H1 (cell line): ENCODE data around the gene RBMS2. TPM values are rescaled to one million over a fixed set of nuclear protein-coding genes. Genes with fewer than 3 reads are reported as not detected.

Experiments used
- CTCF ChIA-PET: fragments of 300-600 bp; sonication (Branson Sonifier 250); formaldehyde crosslinking; loops from one replicate; lab custom pipeline; 2021; ENCODE audit not compliant: partially characterized antibody; lab: Charles Lee
- POLR2A ChIA-PET: fragments of 300-600 bp; sonication (Branson Sonifier 250); formaldehyde crosslinking; loops from one replicate; lab custom pipeline; 2021; ENCODE audit warnings: inconsistent platforms; ENCODE audit not compliant: partially characterized antibody; lab: Charles Lee
- DNase-seq, 2 experiments: peaks; one replicate each; pipeline versions ENCODE4 v3.0.0 to v3.0.0-alpha.2; 2010 to 2022; ENCODE audit warnings: low spot score in 2 of 2, low read depth in 1 of 2, mixed read lengths in 1 of 2
- FAIRE-seq: peaks from 2 replicates; lab custom pipeline; 2011; peaks lifted over from hg19 to GRCh38; lab: Jason Lieb, UNC
- H2AFZ ChIP-seq: 2 replicates; pipeline ENCODE4 v1.8.1; 2012; ENCODE audit warnings: low read length, inconsistent platforms
- H2AK5ac ChIP-seq: 2 replicates; pipeline ENCODE4 v1.6.1; 2013; ENCODE audit warnings: low read depth, low read length
- H2BK120ac ChIP-seq: replicated peaks from 2 replicates; pipeline ENCODE3; 2013; ENCODE audit warnings: low read depth, low read length, inconsistent platforms
- H2BK12ac ChIP-seq: 2 replicates; pipeline ENCODE4 v1.6.1; 2013; ENCODE audit warnings: low read depth, low read length
- H2BK15ac ChIP-seq: 2 replicates; pipeline ENCODE4 v1.6.1; 2013; ENCODE audit warnings: low read length
- H2BK20ac ChIP-seq: 2 replicates; pipeline ENCODE4 v1.6.1; 2013; ENCODE audit warnings: low read length
- H2BK5ac ChIP-seq: 2 replicates; pipeline ENCODE4 v1.6.1; 2013; ENCODE audit warnings: low read depth, low read length
- H3K14ac ChIP-seq: 2 replicates; pipeline ENCODE4 v1.6.1; 2013; ENCODE audit warnings: inconsistent platforms; ENCODE audit not compliant: insufficient read length
- H3K18ac ChIP-seq: 2 replicates; pipeline ENCODE4 v1.6.1; 2013; ENCODE audit warnings: low read length; ENCODE audit errors: extremely low read depth
- H3K23ac ChIP-seq: 2 replicates; pipeline ENCODE4 v1.6.1; 2013; ENCODE audit warnings: inconsistent platforms; ENCODE audit not compliant: insufficient read length
- H3K23me2 ChIP-seq: 2 replicates; pipeline ENCODE4 v1.6.1; 2013; ENCODE audit warnings: low read depth, low read length
- H3K27ac ChIP-seq: 2 replicates; pipeline ENCODE4 v1.6.1; 2011; ENCODE audit warnings: low read depth, low read length, inconsistent platforms
- H3K27me3 ChIP-seq, 4 experiments: replicated peaks in 1 of 4; 1 replicate in 1 of 4; 2 replicates in 3 of 4; pipeline versions ENCODE4 v1.6.1 to v1.8.1; 2011 to 2013; ENCODE audit warnings: low read length in 3 of 4, mild to moderate bottlenecking in 3 of 4, inconsistent platforms in 2 of 4, mixed read lengths in 2 of 4, moderate library complexity in 1 of 4; ENCODE audit not compliant: control insufficient read depth in 3 of 4, insufficient read depth in 3 of 4; ENCODE audit errors: extremely low read depth in 1 of 4
- H3K36me3 ChIP-seq, 4 experiments: 2 replicates each; pipeline versions ENCODE4 v1.6.1 to v1.8.1; 2011 to 2013; ENCODE audit warnings: mild to moderate bottlenecking in 4 of 4, low read length in 3 of 4, moderate library complexity in 2 of 4, control low read depth in 1 of 4, inconsistent platforms in 1 of 4; ENCODE audit not compliant: insufficient read depth in 4 of 4, control insufficient read depth in 2 of 4
- H3K4ac ChIP-seq: replicated peaks from 2 replicates; pipeline ENCODE3; 2013; ENCODE audit warnings: low read length, low read depth, mixed read lengths, inconsistent platforms; ENCODE audit not compliant: insufficient read length
- H3K4me1 ChIP-seq, 4 experiments: replicated peaks in 1 of 4; 1 replicate in 1 of 4; 2 replicates in 3 of 4; pipeline versions ENCODE4 v1.6.1 to v1.8.1; 2011 to 2013; ENCODE audit warnings: low read length in 3 of 4, inconsistent platforms in 2 of 4, mixed read lengths in 1 of 4; ENCODE audit not compliant: insufficient read depth in 4 of 4, control insufficient read depth in 3 of 4
- H3K4me2 ChIP-seq, 2 experiments: 2 replicates each; pipeline versions ENCODE4 v1.6.1 to v1.8.1; 2011 to 2013; ENCODE audit warnings: low read depth in 2 of 2, low read length in 2 of 2, control low read depth in 1 of 2, inconsistent platforms in 1 of 2, mild to moderate bottlenecking in 1 of 2; ENCODE audit not compliant: insufficient read depth in 1 of 2
- H3K4me3 ChIP-seq, 4 experiments: fragments of 200-600, 300-600 bp in 1 of 4; sonication (generic), shearing (Covaris generic), sonication (Bioruptor Twin) in 1 of 4; 2 replicates each; pipeline versions ENCODE4 v1.5.1 to v1.8.1; 2011 to 2016; ENCODE audit warnings: low read length in 4 of 4, low read depth in 3 of 4, control low read depth in 2 of 4, inconsistent platforms in 2 of 4, mild to moderate bottlenecking in 2 of 4, mixed read lengths in 1 of 4, moderate library complexity in 1 of 4; ENCODE audit not compliant: insufficient read depth in 2 of 4; ENCODE audit errors: extremely low read depth in 1 of 4
- H3K56ac ChIP-seq: replicated peaks from 2 replicates; pipeline ENCODE3; 2013; ENCODE audit warnings: low read depth, mild to moderate bottlenecking, mixed read lengths, low read length, inconsistent platforms; ENCODE audit not compliant: insufficient read length
- H3K79me1 ChIP-seq: 2 replicates; pipeline ENCODE4 v1.6.1; 2013; ENCODE audit warnings: low read depth, low read length, control low read depth
- H3K79me2 ChIP-seq, 2 experiments: 2 replicates each; pipeline versions ENCODE4 v1.6.1 to v1.8.1; 2012 to 2013; ENCODE audit warnings: low read length in 2 of 2, mild to moderate bottlenecking in 2 of 2, inconsistent platforms in 1 of 2; ENCODE audit not compliant: insufficient read depth in 2 of 2, control insufficient read depth in 1 of 2
- H3K9ac ChIP-seq, 4 experiments: replicated peaks in 1 of 4; 1 replicate in 1 of 4; 2 replicates in 3 of 4; pipeline versions ENCODE4 v1.6.1 to v1.8.1; 2011 to 2013; ENCODE audit warnings: low read depth in 3 of 4, low read length in 3 of 4, control low read depth in 2 of 4, mild to moderate bottlenecking in 2 of 4, moderate library complexity in 2 of 4, inconsistent platforms in 1 of 4; ENCODE audit errors: extremely low read depth in 1 of 4
- H3K9me3 ChIP-seq, 2 experiments: 2 replicates each; pipeline versions ENCODE4 v1.6.1 to v1.8.1; 2012 to 2013; ENCODE audit warnings: mild to moderate bottlenecking in 2 of 2, moderate library complexity in 2 of 2, control low read depth in 1 of 2, inconsistent platforms in 1 of 2, low read depth in 1 of 2, low read length in 1 of 2, mixed read lengths in 1 of 2; ENCODE audit not compliant: insufficient read depth in 2 of 2
- H4K20me1 ChIP-seq, 2 experiments: replicated peaks in 1 of 2; 2 replicates each; pipeline versions ENCODE3 to v1.8.1; 2011 to 2013; ENCODE audit warnings: inconsistent platforms in 2 of 2, low read length in 2 of 2, mild to moderate bottlenecking in 1 of 2; ENCODE audit not compliant: insufficient read depth in 2 of 2, control insufficient read depth in 1 of 2
- H4K5ac ChIP-seq: 2 replicates; pipeline ENCODE4 v1.6.1; 2013; ENCODE audit warnings: low read length, low read depth, mixed read lengths, inconsistent platforms; ENCODE audit not compliant: insufficient read length
- H4K8ac ChIP-seq: 2 replicates; pipeline ENCODE4 v1.8.0; 2013; ENCODE audit warnings: mild to moderate bottlenecking, moderate library complexity, low read length, inconsistent platforms; ENCODE audit not compliant: insufficient read depth; ENCODE audit errors: extremely low read depth
- H4K91ac ChIP-seq: replicated peaks from 2 replicates; pipeline ENCODE3; 2013; ENCODE audit warnings: low read length, mixed read lengths, inconsistent platforms; ENCODE audit not compliant: insufficient read length
- ASH2L ChIP-seq: fragments of 200-600, 300-600 bp; sonication (generic); IDR thresholded peaks from one replicate; pipeline ENCODE4 v1.7.1; 2017; ENCODE audit warnings: low read length
- BRCA1 ChIP-seq: IDR thresholded peaks from 2 replicates; pipeline ENCODE4 v1.6.1; 2012; ENCODE audit warnings: low read depth, low read length, improper control_type of control experiment
- CBX8 ChIP-seq: fragments of 300-800, 300-1000 bp; sonication (generic); IDR thresholded peaks from 2 replicates; pipeline ENCODE4 v1.7.1; 2016; ENCODE audit warnings: low read depth, low read length, borderline replicate concordance
- EGR1 ChIP-seq: IDR thresholded peaks from 2 replicates; pipeline ENCODE4 v1.6.1; 2011; ENCODE audit warnings: low read depth, low read length, borderline replicate concordance
- FOSL1 ChIP-seq: IDR thresholded peaks from 2 replicates; pipeline ENCODE4 v1.6.1; 2011; ENCODE audit warnings: mild to moderate bottlenecking, low read depth, low read length, moderate library complexity; ENCODE audit not compliant: insufficient read depth
- HDAC6 ChIP-seq: IDR thresholded peaks from one replicate; pipeline ENCODE4 v1.7.1; 2012; ENCODE audit warnings: low read depth, mild to moderate bottlenecking, inconsistent platforms, low read length, moderate library complexity
- KDM5A ChIP-seq: fragments of 200-600 bp; IDR thresholded peaks from 2 replicates; pipeline ENCODE4 v1.7.1; 2012; ENCODE audit warnings: mild to moderate bottlenecking, low read length, inconsistent platforms, mixed read lengths
- MAX ChIP-seq: IDR thresholded peaks from 2 replicates; pipeline ENCODE4 v1.6.1; 2012; ENCODE audit warnings: inconsistent platforms
- NRF1 ChIP-seq: IDR thresholded peaks from 2 replicates; pipeline ENCODE4 v1.6.1; 2011; ENCODE audit warnings: mild to moderate bottlenecking, low read depth, low read length, improper control_type of control experiment
- POLR2A ChIP-seq, 2 experiments: IDR thresholded peaks; 1 replicate in 1 of 2; 2 replicates in 1 of 2; pipeline ENCODE4 v1.6.1; 2011; ENCODE audit warnings: low read depth in 2 of 2, low read length in 2 of 2, mild to moderate bottlenecking in 2 of 2; ENCODE audit errors: control extremely low read depth in 1 of 2
- POU5F1 ChIP-seq: IDR thresholded peaks from 2 replicates; pipeline ENCODE4 v1.6.1; 2011; ENCODE audit warnings: low read depth, mild to moderate bottlenecking, low read length, moderate library complexity
- SUZ12 ChIP-seq: fragments of 200-600 bp; sonication (generic); IDR thresholded peaks from 2 replicates; pipeline ENCODE4 v1.6.1; 2012; ENCODE audit warnings: mild to moderate bottlenecking, inconsistent platforms, low read length, moderate library complexity, mixed read lengths
- TAF7 ChIP-seq: optimal IDR thresholded peaks from 2 replicates; pipeline ENCODE3; 2011; ENCODE audit warnings: low read depth, mild to moderate bottlenecking, inconsistent platforms, low read length, moderate library complexity, borderline replicate concordance
- ZNF274 ChIP-seq: IDR thresholded peaks from 2 replicates; pipeline ENCODE4 v1.7.0; 2012; ENCODE audit warnings: low read length, borderline replicate concordance; ENCODE audit errors: extremely low read depth
- WGBS, 2 experiments: shearing (Covaris generic) in 1 of 2; methylation state at CpG; one replicate each; pipeline versions ENCODE4 v1.1.6 to v1.1.7; 2013 to 2015; ENCODE audit warnings: low lambda C conversion rate in 2 of 2, mixed read lengths in 2 of 2, inconsistent platforms in 1 of 2, low coverage in 1 of 2, missing lambda C conversion rate in 1 of 2; ENCODE audit not compliant: insufficient replicate concordance in 2 of 2, insufficient coverage in 1 of 2, insufficient read length in 1 of 2; ENCODE audit errors: extremely low coverage in 1 of 2, missing lambda C conversion rate in 1 of 2; 5-methylcytosine and 5-hydroxymethylcytosine counted together
- polyA plus RNA-seq, 7 experiments: library from polyadenylated mRNA; depleted of rRNA in 3 of 7; stranded (reverse) in 5 of 7; unstranded in 2 of 7; fragments of >200 nt in 5 of 7; fragments of 200-250 nt in 2 of 7; gene quantifications; 1 replicate in 5 of 7; 2 replicates in 1 of 7; 4 replicates in 1 of 7; pipeline versions ENCODE4 v1.2.1 to v1.2.3, GENCODE V29; 2011 to 2013; ENCODE audit warnings: missing spikeins in 2 of 7, mixed read lengths in 2 of 7
- total RNA-seq: library from RNA; stranded (reverse); fragmentation: NEBNext Ultra II Directional; extraction: Animal tissue kit (Norgen Biotek cat#: 25700); gene quantifications from 2 replicates; pipeline ENCODE4 v1.2.1, GENCODE V29; 2021

The RBMS2 gene
- total and polyA plus RNA-seq, 2 of the 8 experiments (the other 6 are each of a cell fraction or from before 2014, with no cell fraction given): 9.6 to 31.3 TPM

DNA sequence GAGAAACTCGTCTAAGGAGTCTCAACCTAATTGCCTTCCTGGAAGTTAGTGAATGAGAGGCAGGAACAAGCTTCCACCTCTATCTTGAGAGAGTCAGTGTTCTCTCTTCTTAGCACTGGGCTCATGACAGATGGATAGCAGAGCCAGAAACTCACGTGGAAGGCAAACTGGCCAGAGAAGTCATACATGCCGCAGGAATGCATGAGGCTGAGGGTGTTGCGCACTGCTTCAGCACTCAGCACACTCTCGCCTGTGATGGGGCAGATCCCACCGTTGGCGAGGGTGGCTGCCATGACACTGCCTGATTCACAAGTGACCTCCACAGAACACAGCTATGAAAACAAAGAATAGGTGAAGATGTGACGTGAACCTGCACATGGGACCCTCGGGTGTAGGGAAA lies 47.2 kb upstream of the RBMS2 start:
- H2AK5ac ChIP-seq: no peak overlapping the region
- H3K18ac ChIP-seq: no peak overlapping the region
- CTCF ChIA-PET: interaction anchor here (1.0 to 1.7 kb wide), 4 partner anchors 10 to 116 kb away, joined by 3 to 5 read pairs (median 4); no protein-coding TSS in a partner anchor
- TF ChIP-seq SUZ12 (no peak), CBX8 (no peak), ASH2L (no peak), TAF7 (no peak), MAX (no peak), EGR1 (no peak), ZNF274 (no peak), NRF1 (no peak), KDM5A (no peak), POU5F1 (no peak), HDAC6 (no peak), FOSL1 (no peak), POLR2A (IDR thresholded peaks at IDR 0.05; ENCODE audit: control extremely low read depth in 1 of 2, low read depth in 2 of 2, low read length in 2 of 2) (no peak), BRCA1 (no peak)

More for the DNA sequence above, 47.2 kb upstream of the RBMS2 start:
- H4K20me1 ChIP-seq: peaks cover 2% of the 10 kb centered on the region in 2 experiments
- no peak overlapping the region for H4K8ac ChIP-seq
- no peak overlapping the region for H3K23ac ChIP-seq
- H2BK20ac ChIP-seq: no peak overlapping the region
- no peaks in the 10 kb centered on the region for H3K9me3 ChIP-seq
- no peak overlapping the region for H2AFZ ChIP-seq
- no peak overlapping the region for H3K4ac ChIP-seq
- DNase-seq (no peak), FAIRE-seq (no peak)
- H4K91ac ChIP-seq: no peak overlapping the region
- peaks cover 0 to 3% (median 0%) of the 10 kb centered on the region in 4 experiments; a peak in 1 of 7 replicates for H3K4me1 ChIP-seq
- no peaks in the 10 kb centered on the region for H3K27me3 ChIP-seq
- H3K9ac ChIP-seq: no peak overlapping the region
- peaks cover 8% of the 10 kb centered on the region for H3K79me1 ChIP-seq
- no peak overlapping the region for H3K27ac ChIP-seq
- no peak overlapping the region for H2BK120ac ChIP-seq
- no peak overlapping the region for H3K4me3 ChIP-seq
- peaks cover 0 to 18% of the 10 kb centered on the region in 2 experiments; a peak in 2 of 4 replicates for H3K79me2 ChIP-seq
- no peak overlapping the region for H2BK12ac ChIP-seq
- H3K36me3 ChIP-seq: peaks cover 5 to 27% (median 7%) of the 10 kb centered on the region in 4 experiments; a peak in 7 of 8 replicates
- no peak overlapping the region for H3K56ac ChIP-seq
- H2BK15ac ChIP-seq: no peak overlapping the region
- no peak overlapping the region for H3K14ac ChIP-seq
- 87% methylated on average over 9 of the region's 9 CpGs; no CpG with 5 or more reads in 1 of the 2 experiments for WGBS, 2 experiments
- no peaks in the 10 kb centered on the region for H3K23me2 ChIP-seq
- POLR2A ChIA-PET: interaction anchor here (0.8 to 2.5 kb wide), 5 partner anchors 10 to 180 kb away, joined by 3 to 9 read pairs (median 6); partner anchors contain the start of gene GLS2
- no peak overlapping the region for H3K4me2 ChIP-seq
- no peak overlapping the region for H2BK5ac ChIP-seq
- H4K5ac ChIP-seq: no peak overlapping the region
